Tibial nerve (tissue), 4 donors: ENCODE results near the gene PRM2.

Source experiments
- CTCF ChIP-seq, 5 experiments: fragments of 200-600 bp in 3 of 5; fragments of 450-650 bp in 2 of 5; sonication (generic) in 3 of 5; IDR thresholded peaks; one replicate each; pipeline ENCODE4 v1.5.1; 2016 to 2019; ENCODE audit warnings: antibody characterized with exemption in 5 of 5, mild to moderate bottlenecking in 3 of 5, moderate library complexity in 2 of 5
- EP300 ChIP-seq, 2 donors: sonication (generic); formaldehyde crosslinking; IDR thresholded peaks; one replicate each; pipeline ENCODE4 v1.6.1; 2017; ENCODE audit warnings: antibody characterized with exemption in 2 of 2, mild to moderate bottlenecking in 1 of 2
- POLR2A ChIP-seq, 2 donors: fragments of 450-650 bp; IDR thresholded peaks; one replicate each; pipeline ENCODE4 v1.6.1; 2017; ENCODE audit warnings: antibody characterized with exemption in 2 of 2, mild to moderate bottlenecking in 2 of 2, moderate library complexity in 2 of 2

GRCh38 chr16:11229906-11230305 is 46.4 kb downstream of the PRM2 start:
- TF ChIP-seq POLR2A (IDR thresholded peaks at IDR 0.05) (no peak), CTCF (IDR thresholded peaks at IDR 0.05) (no peak), EP300 (IDR thresholded peaks at IDR 0.05) (no peak)
